NCI-H1694 treated with DMSO at 0.1 percent for 48 hours (cell line): Measurements from ENCODE around the gene SH3GL3.

ENCODE experiments used
- DNase-seq: peaks from one replicate; lab custom pipeline; 2025; lab: John Stamatoyannopoulos, UW

Gene SH3GL3

DNA sequence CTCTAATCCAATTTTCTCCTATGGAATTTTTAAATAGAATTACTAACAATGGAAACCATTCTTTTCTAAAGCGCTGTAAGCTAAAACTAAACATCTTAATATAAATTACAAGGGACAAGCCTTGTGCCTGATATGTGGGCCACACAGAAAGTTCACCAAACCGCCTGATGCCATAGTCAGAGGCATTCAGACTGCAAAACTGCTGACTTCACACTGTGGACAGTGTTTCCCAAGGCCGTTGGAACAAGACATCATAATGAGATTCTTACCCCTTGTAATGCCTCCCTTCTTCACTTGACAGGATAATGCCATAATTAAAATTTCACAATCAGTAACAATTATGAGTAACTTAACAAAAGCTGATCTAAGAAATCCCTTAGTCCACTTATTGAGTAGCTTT is 14.9 kb downstream of the SH3GL3 start:
- no peak for DNase-seq

DNA sequence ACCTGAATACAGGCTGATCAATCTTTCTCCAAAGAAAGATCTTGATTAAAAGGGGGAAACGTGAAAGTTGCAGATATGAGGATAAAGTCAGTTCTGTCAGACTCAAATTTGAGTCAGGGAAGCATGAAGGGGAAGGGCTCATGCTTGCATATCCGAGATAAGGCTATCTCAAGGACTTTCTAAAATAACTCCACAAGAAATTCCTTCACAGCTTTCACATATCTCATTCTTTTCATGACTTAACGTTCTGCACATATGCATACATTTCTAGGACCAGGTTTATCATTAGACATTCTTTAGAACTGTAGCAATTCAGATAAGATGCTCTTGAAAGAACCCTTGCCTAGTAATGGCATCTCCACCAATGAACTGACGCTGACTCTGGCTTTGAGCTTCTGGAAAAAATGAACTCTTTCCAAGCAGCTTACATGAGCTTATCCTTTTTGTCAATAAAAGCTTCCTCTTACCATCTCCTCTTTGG is 15.9 kb downstream of the SH3GL3 start:
- DNase-seq, result no peak

DNA sequence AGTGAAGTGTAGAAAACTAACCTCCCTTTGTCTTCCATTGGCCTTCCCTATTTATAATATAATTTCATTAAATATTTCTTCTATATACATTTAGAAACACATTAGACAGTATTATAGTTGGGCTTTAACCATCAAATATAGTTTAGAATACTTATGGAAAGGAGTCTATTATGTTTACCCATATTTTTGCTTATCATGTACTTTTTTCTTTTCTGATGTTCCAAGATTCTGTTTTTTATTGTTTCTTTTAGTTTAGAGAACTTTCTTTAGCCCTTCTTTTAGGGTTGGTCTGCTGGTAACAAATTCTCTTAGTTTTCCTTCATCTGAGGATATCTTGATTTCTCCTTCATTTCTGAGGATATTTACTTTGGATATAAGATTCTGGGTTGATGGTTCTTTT is 23.7 kb downstream of the SH3GL3 start:
- no peak for DNase-seq

DNA sequence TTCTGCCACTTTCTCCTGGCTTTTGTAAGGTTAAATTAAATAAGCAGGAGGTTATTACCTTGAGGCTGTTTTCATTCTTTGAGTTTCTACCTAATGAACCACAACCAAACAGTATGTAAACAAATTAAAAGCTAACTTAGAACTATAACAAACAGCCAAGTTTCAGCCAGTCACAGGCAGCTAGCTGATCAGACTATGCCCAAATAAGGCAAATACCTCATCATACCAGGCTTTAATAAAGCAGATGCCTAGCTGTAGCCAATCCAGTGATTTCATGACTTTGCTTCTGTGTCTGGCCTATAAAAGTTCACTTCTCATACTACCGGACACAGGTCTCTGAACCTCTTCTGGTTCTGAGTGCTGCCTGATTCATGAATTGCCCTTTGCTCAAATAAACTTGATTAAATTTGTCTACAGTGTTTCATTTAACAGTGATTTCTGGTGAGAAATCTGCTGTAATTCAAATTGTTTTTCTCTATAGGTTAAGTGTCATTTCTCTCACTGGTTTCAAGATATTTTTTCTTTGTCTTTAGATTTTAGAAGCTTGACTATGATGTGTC is 24.2 kb downstream of the SH3GL3 start:
- DNase-seq, result no peak

DNA sequence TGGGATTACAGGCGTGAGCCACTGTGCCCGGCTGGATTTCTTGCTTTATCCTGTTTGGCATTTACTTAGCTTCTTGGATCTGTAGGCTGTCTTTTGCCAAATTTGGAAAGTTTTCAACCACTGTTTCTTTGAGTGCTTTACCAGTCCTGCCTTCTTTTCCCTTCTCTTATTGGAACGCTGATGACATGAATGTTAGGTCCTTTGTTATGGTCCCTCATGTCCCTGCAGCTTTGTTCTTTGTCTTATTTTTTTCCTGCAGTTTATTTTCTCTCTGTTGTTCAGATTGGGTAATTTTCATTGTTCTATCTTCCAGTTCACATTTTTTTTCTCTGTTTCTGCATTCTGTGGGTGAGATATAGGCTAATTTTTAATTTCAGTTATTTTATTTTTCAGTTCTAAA is 25.0 kb downstream of the SH3GL3 start:
- no peak for DNase-seq

DNA sequence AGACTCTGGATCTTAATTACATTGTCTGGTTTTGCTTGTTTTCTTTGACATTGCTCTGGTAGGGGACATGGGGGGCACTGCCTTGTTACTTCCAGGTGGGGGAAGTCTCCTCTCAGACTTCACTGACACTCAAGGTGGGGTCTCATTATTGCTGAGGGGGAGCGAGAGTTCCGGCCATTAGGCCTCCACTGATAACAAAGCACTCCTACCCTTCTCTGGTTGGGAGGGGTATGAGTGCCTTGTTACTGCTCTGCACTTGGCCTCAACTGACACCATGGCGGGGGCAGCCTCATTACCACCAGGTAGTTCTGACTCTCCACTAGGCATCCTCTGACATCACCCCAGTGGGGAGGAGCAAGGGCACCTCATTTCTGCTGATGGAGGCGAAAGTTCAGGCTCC is 25.7 kb downstream of the SH3GL3 start:
- no peak for DNase-seq

DNA sequence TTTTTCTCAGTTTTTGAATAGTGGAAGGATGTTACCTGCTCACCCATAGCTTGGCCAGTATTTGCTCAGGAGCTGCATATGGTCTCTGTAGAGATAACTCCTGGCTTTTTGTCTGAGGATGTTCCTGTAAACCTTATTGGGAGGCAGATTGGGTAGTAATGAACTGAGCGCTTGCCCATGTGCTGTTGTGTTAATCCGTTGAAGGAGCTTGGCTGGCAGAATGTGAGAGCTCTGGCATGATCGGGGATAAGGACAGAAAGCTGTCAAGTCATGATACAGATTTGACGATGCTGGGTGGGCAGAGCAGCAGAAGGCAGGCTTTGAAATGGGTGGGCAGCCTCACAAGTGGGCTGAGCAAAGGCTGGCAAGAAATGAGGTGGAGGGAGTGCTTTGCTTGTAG is 27.4 kb downstream of the SH3GL3 start:
- DNase-seq, result no peak

DNA sequence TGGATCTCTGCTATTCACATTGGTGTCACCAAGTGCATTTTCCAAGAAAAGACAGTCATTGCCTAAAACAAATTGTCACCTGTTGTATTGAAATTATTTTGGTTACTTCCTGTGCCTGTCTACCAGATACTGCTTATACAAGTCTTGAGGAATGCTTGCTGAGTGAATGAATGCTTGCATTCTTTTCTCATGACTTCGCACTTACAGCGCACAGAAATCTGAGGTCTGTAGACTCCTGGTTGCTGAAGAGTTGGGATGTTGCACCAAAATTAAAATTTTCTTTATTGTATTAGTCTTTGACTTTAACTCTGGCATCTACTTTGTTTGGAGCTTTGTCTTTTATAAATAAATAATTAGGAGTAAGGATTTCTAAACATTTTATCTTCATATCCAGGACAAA is 28.4 kb downstream of the SH3GL3 start:
- no peak for DNase-seq

DNA sequence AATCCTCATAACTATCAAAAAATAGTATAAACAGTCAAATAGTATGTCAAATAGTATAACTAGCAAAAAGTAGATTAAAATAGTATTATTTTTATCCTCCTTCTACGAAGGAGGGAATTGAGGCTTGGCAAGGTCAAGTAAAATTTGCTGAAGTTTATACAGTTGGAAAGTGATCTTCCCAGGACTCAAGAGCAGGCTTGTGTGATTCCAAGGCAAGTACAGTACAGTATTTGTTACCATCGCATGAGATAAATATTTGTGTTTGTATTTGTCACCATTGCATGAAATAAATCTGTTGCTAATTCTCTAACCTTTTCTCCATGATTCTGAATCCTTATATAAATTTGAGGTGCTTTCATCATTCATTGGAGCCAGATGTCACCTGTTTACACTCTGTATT is 28.9 kb downstream of the SH3GL3 start:
- DNase-seq, result no peak

DNA sequence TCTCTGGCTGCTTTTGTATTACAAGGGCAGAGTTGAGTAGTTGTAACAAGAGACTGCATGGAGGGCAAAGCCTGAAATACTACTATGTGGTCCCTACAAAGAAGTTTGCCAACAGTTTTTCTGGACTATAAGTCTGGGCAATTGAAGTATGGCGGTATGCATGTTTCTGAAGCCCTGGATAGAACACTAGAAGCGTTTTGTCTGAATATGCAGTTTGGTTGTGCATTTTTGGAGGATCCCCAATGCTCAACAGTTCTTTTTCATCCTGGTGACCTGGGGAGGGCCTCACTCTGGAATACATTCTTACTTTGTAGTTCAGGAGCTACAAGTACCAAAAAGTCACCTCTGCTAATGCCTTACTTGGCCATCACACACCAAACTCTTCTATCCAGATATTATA is 29.6 kb downstream of the SH3GL3 start:
- DNase-seq, result no peak

DNA sequence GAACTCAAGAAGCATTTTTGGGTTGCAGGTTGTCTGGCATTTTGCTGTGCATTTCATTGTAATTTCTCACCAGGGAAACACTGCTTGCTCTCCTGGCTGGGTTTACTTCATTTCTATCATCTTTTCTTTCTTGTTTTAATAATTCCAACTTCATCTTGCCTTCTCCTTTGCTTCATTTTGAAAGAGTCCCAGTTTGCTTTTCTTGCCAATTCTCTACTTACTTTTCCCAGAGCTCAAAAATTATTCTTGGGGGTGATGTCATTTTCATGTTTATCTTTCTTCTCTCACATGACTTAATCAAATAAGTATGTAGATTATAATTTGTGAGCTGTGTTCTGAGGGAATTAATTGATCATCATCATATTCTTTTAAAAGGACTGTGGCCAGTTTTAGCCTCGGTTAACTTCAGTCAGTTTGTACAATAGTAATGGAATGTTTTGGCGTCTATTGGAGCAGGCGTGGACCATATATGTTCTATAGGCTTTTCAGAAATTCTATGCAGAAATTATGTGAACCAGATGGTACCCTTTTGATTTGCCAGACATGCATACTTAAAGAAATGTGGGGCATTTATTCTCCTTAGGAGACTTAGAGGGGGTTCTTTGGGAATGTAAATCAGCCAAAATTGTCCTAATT is 30.1 kb downstream of the SH3GL3 start:
- no peak for DNase-seq

DNA sequence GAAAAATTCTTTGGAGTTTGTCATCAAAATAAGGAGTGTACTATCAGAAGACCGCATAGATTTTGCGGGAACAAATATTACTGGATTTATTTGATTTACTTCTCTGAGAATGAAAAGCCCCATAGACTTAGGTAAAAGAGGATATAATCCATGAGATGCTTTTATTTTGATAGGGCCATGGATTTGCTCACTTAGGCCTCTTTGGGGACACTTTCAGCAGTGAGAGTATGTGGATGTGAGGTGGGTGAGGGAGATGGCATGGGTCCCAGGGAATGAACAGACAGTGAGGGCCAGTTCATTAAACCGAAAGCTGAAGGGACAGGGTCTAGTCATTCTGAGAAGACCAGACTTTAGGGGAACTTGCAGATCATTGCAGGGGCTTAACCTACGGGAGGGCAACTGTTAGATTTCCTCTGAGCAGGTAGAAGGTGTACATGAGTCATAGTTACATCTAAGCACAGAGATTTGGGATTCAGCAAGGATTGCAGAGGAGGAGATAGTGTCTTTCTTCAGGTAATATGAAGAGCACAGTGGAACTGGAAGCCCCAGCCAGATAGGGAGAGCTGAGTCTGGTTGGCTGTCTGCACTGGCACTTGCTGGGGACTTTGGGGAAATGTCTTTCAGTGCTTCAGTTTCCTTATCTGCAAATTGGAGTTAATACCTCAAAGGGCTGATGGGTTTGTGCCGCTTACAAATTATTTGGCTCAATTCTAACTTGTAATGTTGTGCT is 30.8 kb downstream of the SH3GL3 start:
- DNase-seq, result no peak

DNA sequence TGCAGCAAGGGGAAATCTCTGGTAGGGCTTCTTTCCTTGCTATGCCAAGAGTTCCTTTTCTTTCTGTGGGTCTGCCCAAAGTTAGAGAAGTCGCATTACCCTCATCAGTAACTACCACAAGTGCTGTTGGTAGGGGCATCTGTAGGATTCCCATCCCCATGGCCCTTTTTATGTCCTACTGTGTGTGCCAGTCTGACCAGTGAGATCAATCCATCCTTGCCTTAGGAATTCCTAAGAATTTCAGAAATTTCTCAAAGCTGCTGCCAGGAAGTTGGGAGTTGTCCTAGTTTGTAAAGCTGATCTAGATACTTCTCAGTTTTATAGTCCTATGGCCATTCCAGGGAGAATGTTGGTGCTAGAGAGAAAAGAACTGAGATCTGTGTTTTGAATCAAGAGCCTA is 36.5 kb downstream of the SH3GL3 start:
- no peak for DNase-seq

DNA sequence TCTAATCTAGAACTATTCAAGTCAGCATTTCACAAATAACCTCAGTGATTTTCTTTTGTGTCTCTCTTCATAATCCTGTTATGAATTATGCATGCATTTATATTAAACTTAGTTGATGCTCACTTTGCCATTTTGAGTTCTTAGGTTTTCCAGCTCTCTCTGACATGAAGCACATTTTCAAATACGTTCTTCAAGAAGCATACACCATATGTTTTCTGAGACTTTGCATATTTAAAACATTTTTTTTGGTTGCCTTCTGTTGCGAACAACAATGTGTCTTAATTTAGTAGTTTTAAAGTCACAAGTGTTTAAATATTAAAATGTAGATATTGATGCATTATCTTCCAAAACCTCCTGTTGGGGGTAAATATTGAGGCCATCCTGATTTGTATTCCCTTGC is 37.5 kb downstream of the SH3GL3 start:
- DNase-seq, result no peak

DNA sequence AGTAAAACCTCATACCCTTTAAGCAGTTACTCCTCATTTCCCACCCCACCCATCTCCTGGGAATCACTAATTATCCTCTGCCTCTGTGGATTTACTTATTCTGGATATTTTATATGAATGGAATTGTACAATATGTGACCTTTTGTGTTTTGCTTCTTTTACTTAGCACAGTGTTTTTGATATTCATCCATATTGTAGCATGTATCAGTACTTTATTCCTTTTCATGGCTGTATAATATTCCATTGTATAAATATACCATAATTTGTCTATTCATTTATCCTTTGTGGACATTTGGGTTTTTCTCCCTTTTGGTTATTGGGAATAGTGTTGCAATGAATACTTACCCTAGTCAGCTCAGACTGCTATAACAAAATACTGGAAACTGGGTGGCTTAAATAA is 39.2 kb downstream of the SH3GL3 start:
- no peak for DNase-seq

DNA sequence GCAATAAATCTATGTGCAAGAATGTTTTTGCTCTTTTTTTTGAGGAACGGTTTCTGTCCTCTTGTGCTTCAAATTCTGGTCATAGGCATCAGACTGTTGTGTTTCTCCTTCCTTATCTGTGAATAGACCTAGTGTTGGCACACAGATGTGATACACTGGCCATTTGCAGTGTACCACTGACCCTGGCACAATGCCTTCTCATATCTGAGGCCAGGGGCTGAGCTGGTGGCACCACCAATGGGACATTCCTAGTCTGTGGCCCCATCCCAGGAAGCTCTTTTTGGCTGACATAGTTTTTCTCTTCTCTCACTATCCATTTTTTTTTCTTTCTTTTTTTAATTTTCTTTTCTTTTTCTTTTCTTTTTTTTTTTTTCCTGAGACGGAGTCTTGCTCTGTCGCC is 40.4 kb downstream of the SH3GL3 start:
- DNase-seq, result no peak

DNA sequence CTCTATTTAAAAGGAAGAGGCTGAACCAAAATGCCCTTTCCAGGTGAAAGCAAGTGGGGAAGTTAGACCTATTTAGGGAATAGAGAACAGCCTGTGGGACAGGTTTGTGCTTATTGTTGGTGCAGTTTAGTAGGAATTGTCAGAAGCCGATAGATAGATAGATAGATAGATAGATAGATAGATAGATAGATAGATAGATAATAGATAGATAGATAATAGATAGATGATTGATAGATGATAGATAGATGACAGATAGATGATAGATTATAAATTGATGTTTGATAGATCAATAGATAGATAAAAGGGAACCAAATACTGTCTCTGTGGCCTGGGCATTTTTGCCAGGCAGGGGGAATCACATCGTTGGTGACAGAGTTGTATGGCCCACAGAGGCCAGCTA is 42.5 kb downstream of the SH3GL3 start:
- DNase-seq, result no peak

DNA sequence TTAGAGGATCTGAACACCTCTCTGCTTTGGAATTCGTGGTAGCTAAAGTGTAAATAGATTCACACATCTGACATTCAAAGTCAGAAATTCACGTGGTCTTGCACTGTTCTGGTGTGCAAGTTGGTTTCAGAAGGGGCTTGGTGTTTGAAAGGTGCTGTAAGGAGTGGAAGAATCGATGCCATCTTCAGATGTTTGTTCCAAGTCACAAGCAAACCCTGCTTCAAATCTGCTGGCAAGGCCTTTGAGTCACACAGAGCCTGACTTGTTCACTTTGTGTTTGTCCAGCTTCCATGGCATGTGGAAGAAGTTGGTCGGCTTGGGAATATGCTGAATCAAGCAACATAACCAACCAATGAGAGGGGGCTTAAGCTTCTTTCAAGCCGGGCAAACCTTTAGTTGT is 44.3 kb downstream of the SH3GL3 start:
- no peak for DNase-seq

DNA sequence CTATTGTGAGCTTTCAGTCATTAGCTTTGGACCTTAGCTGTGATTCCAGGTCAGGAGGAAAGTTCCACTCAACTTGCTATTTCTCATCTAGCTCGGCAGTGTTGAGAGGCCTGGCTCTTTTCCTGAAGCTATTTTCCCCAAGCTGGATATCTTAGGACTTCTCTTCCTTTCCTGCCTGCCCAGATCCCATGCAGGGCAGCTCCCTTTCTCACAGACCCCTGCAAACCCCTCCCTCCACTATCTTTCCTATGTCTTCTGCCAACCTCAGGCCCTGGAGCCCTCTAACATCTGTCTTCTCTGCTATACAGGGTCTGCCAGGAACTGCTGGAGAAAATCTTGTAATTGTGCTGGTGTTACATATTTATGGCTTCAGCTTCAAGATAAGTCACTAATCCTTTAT is 49.6 kb downstream of the SH3GL3 start:
- no peak for DNase-seq

DNA sequence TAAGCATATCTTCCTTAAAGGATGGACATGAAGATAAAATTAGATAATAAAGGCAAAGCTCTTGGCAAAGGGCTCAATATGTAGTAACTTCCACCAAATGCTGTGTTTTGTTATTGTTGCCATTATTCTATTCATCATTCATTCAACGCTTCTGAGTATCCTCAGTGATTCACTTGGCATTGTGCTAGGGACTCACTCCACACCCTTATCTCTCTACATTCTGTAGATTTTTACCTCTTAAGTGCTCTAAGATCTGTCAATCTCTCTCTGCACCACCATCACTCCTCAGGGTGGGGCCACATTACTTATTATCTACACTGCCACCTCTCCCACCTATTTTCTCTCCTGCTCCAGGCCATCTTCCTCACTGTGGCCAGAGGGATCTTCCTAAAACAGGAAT is 51.2 kb downstream of the SH3GL3 start:
- DNase-seq, result no peak

DNA sequence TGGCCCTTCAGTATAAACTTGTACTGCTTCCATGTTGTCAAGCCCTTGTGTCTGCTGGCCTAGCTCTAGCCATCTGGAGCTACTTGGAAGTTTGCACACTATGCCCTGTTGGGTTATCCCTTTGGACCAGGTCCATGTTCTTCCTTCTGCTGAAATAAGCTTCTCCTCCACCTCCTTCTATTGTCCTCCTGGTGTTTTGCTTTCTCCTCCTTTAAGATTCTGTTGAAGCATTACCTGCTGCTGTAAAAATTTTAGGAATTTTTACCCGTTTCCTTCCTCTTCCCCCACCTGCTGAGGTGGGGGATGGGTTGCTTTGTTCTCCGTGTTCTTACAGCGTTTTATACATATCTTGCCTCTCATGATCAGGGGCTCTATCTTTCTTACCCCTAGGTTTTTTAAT is 51.7 kb downstream of the SH3GL3 start:
- DNase-seq, result no peak

DNA sequence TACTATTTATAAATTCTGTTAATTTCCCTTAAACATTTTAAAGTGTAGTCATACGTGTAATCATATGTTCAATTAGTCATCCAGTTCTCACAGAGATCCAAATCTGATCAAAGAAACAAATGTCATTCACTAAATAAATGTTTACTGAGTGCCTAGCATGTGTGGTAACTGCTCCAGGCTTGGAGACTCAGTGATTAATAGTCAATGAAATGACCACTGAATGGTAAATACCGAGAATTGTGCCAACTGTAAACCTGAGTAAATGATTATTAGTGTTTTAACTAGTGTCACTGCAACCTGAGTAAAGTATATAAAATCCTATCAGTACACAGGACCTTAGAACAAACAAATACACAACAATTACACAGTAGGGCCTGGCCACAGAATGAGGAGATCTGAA is 52.3 kb downstream of the SH3GL3 start:
- DNase-seq, result no peak

DNA sequence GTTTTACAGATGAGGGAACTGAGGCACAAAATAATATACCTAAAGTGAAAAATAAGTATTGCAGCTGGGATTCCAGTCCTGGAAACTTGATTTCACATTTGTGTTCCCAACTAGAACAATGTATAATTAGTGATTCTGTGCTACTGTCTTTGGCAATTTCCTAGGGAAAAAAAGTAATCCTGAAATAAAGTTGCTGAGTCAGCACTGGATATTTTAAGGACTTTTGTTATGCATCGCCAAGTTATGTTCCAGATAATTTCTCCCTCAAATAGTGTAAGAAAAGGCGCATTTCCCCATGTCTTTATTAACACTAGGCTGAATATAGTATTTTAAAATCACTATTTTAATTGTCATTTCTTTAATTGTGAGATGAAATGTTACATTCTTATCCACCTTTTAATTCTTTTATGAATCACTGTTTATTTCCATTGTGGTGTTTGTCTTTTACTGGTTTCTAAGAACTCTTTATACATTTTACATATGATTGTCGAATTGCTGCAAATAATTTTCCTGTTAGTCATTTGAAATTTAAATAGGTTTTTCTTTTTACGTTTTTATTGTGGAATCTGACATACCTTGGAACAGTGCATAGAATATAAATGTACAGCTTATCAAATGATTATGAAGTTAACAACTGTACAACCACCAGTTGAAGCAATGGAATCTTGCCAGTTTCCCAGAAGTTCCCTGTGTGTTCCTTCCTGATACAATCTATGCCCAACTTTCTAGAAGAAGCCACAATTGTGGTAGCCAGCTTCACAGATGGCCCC is 56.6 kb downstream of the SH3GL3 start:
- no peak for DNase-seq
